T-helper 9 cell (primary cell): ENCODE results near the gene ADAMTS3.

Experiments used
- DNase-seq: peaks from one replicate; pipeline ENCODE4 v3.0.0-alpha.2; 2020

ADAMTS3 gene

DNA sequence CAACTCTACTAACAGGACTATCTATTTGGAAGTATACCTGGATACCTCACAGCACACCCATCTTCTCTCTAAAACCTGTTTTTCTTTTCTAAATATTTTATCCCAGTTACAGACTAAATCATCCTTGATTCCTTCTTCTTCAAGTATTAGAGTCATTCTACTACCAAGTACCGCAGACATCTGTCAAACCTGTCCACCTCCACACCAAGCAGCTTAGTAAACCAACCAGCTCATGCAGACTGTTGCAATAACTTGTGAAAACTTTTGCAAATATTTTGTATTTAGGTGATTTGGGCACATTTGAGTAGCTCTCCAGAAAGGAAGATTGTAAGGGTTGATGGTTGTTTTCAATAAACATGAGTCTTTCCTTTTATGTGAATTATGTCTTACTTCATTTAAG is 238.6 kb downstream of the ADAMTS3 start:
- no peak for DNase-seq

DNA sequence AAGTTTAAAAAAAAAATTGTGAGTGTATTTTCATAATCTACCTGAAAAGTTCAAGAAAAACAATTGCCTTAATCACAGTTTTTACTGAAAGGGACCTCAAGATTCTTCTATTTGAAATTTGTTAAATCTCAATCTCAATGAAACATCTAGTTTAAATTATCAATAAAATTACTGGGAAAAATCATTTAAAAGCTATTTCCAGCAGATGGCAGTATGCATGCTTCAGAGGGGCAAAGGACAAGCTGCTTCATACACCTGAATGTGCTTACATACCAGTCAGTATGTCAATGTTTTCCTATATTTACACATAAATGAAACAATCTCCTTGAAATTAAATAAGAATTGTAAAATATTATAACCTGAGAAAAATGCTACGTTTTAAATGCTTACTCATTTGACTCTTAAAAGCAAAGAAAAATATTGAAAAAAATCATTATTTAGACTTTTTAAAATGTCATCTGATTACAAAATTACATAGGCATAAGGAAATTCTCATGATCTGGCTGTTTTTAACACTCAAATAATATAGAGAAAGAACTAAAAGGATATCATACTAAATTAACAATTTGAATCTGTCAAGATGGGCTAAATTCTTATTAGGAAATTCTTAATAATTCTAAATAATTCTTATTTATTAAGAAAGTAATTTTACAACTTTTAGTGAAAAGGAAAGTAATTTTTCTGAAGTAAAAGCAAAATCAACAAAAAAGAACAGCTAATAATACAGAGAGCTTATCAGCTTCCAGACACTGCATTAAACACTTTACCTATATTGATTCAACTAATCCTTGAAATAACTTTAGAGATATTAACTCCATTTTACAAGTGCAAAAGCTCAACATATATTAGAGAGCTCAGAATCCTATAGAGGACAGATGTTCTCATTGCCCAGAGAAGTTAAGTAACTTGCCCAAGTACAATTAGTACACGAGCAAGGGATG is 242.1 kb downstream of the ADAMTS3 start:
- DNase-seq = no peak

DNA sequence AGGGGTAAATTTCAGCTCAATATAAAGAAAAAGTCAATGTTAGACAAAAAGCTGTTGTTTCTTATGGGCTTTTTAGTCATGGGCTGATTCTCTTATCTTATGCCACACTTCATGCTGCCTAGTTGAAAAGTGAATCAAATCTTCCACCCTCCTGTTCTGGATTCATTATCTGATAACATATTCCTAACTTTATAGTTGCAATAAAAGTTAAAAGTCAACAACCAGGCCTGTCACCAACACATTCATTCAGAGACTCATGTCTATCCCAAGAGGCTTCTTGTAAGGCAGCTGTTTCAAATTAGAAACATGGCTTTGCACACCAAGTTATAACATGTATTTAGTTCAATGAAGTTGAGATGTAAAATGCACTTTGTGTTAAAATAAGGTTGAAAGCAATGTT is 243.8 kb downstream of the ADAMTS3 start:
- DNase-seq = no peak

DNA sequence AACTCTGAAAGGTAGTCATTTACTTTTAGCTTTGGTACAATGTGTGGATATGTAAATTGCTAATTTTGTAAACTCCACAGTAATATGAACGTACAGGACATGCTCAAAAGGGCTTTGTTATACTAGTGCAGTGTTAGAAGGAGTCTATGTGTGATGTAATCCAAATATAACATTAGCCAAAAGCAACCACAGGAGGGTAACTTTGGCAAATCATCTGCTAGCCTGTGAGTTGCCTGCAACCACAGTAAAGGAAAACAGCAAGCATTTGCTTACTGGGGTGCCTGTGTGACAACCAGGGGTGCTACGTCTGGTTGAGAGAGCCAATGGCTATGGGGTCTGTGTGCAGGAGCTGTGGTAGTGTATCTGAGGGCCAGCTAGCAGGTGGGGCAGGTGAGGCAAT is 245.8 kb downstream of the ADAMTS3 start:
- no peak for DNase-seq

DNA sequence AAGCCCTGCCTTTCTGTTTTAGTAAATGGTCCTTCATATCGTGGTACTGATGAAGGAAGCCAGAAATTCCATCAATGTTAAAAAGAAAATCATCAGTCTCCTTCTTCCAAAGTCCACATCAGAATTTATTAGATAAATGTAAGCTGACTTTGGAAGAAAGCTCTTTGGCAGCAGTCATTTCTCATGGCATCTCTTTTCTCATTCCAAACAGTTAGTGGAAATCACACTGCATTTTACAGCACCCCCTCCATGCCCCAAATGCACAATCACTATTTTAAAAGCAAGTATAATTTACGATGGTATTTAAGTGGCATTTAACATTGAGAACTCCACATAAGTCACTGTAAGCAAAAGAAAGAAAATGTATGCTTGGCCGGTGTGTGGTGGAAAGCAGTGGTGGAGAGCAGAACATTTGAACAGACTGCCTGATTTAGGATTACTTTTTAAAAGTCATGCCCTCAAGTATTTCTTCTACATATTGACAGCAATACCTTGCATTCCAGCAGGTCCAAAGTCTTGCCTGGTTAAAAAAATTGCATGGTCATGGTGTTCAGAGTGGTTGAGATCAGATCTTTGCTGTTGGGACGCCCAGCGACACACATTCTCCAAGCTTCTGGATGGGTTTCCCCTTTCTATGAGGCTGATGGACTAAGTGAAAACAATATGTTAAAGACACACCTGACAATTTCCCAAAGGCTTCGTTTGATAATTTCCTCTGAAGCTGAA is 248.6 kb downstream of the ADAMTS3 start:
- DNase-seq = no peak

DNA sequence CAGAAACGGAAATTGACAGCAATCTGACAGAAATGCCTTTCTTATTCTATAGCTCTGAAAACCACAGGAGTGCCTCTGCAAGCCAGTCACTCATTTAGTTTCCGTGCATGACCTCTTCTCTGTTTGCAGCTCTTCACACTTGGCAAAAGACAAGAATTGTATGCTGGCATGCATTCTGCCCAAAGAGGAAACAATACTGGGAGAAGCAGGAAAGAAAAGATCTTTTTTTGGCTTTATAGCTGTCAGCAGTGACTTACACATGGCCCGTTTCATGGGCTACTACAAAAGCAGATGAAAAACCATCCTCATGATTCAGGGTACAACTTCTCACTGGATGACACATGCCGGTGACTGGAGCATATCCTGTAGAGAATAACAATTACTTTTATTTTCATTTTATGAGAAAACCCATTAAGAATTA is 249.4 kb downstream of the ADAMTS3 start:
- DNase-seq = no peak

DNA sequence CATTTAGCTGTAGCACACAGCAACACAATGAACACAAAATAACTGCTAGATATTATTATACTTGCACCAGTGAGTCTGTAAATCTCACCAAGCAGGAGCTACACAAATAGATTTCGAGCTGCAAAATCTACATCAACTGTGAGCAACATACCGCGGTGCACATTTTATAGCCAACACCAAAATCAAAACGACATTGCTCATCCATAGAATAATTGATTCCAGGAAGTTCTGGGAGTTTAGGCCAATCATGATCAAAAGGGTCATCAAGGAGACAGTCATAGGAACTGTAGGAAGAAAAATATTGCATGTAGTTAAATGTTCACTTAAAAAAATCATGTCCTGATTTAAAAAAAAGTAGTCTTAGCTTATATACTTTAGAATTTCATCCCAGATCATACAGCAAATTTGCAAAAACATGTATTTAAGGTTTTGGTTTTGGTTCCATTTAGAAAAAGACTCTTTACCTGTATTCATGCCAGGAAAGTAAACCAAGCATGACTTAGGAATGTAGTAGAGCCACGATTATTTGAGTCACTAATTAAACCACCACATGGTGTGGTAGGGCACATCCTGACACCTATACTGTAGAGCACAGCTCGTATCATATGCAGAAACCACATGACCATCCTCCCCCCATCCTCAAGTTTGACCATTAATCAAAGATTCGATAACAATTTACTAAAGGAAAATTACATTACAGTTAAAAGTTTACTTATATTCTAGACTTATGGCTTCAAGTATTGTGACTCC is 250.4 kb downstream of the ADAMTS3 start:
- no peak for DNase-seq

DNA sequence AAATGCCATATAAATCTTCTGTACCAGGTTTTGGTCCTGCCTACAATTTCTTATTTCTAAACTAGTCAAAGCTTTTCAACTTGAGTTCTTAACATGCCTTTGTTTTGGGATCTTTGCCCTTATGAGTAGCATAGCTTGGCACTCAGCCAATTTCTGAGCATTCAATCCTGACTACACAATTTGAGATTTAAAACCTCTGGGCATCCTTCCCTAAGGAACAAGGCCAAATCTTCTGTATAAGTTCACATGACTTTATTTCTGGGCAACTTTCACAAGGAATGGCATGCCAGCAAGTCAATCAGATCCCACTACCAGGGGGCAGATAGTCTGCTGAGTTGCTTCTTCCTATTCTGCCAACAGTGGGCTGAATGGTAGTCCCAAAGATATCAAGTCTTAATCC is 254.2 kb downstream of the ADAMTS3 start:
- DNase-seq = no peak

DNA sequence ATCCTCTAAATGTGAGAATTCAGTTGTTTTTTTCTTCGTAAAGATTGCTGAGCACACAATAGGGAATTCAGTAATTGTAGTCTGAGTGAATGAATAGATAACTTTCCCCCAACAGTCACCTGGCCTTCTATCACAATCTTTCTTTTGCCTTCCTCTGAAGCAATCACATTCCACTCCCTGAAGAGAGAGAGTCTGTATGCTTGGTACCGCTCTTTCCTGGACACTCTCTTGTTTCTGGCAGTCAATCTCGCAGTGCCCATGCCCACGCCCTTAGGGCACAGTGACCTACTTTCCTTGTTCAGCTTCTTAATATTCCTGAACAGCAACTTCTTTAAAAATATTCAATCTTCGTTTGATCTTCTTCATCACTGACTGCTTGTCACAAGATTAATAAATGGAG is 255.9 kb downstream of the ADAMTS3 start:
- DNase-seq = no peak

DNA sequence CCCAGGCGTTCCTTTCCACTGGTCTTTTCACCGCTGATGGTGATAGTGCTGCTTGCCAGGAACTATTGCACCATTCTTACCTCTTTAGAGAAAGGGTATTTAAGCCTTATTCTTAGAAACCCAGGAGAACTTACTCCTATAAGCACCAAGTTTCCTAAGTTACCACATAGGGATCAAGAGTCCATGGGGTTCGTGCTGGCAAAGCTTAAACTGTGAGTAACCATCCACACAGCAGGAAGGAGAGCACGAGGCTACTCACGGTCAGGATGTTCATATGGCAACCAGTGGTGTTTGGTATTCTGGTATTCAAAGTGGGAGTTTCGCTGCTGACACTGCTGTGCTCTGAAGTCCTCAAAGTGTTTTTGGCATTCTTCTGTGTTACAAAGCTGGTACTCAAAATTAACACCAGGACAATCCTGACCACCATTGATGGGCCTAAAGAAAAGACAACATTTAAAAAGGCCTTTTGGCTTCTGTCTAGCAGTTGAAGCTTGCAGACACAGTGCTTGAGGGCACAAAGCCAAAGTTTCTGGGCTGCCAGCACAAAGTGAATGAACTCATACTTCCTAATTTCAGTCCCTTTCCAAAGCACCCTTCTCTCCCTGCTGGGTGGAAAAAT is 256.9 kb downstream of the ADAMTS3 start:
- DNase-seq = no peak

DNA sequence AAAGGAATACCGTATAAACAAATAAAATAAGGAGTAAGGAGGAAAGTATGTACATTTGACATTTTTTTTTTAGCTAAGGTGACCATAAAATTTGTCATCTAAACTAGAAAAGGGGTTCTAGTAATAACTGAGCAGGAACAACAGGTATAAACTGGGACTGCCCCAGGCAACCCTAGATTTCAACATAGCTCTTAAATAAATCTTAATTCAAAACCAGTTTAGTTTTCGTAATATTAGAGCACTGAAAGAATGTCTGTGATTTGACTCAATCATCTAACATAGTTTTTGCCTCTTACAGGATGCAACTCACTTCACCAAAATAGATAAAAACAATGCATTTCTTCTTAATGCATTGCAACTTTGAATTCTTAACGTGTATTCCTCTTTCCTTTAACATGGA is 257.7 kb downstream of the ADAMTS3 start:
- no peak for DNase-seq

DNA sequence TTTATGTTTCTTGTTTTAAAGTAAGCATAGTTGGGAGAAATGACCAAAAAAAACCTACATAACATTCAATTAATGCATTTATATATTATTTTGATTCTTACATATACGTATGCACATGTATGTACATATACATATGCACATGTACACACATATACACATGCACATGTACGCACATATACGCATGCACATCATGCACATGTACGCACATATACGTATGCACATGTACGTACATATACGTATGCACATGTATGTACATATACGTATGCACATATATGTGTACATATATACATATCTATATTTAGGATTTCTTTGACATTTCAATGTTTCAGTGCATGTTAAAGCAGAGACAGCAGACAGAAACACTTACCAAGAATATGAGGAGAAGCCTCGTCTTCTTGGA is 263.4 kb downstream of the ADAMTS3 start:
- DNase-seq = no peak

DNA sequence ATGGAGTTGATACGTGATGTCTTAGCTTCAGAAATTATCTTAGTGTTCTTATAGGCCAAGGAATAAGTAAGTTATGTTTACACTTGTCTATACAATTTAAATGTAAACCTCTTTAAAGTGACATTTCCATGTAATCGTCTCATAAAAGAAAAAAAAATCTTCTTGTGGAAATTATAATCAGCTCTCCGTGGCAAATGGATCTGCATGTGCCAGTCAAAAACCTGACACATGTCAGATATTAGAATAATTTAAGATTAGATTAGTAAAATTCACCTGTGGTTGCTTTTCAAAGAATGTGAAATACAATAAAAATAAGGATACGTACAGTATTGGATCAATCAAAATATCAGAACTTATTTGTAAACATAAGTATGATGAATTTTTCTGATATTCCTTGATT is 263.9 kb downstream of the ADAMTS3 start:
- DNase-seq = no peak

DNA sequence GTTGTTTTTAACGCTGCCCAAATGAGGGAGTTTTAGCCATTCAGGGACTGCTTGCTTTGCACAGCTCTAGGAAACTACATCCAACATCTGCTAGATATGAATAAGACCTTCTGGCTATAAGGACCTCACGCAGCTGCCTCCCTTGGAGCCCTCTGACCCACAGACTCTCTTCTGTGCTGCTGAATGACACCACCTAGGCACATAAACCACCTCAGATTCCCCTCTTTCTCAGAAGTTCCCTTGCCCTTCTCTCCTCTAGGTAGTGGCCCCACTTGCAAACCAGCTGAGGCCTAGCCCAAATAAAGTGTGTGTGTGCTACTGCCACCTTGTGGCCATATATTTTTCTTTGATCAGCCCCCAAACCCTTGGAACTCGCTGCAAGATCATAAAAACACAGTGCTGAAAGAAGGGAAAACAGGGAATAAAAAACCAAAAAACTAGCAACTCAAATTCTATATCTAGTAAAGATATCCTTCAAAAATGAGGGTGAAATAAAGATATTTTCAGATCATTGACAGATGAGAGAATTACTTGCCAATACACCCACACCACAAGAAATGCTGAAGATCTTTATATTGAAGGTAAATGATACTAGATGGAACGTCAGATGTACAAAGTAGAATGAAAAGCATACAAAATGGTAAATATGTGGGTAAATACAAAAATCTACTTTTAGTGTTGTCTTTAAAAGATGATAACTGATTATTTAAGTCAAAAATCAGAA is 265.9 kb downstream of the ADAMTS3 start:
- DNase-seq = peak; percentile 14

DNA sequence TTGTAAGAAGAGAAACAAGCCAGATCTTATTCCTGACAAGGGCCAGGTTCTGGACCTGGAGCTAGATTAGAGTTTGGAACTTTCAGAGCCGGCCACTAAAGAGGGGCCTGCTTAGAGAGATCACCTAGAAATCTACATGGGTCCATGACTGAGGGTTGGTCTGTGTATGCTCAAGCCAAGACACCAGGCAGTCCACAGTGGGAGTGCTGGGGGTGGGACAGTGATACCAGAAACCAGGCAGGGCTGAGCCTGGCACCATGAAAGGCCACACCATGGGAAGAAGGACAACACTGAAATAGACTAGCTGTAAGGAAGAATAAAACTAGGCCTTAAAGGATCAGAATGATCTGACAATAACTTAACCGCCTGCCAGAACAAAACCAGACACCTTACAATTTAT is 267.3 kb downstream of the ADAMTS3 start:
- DNase-seq = no peak

DNA sequence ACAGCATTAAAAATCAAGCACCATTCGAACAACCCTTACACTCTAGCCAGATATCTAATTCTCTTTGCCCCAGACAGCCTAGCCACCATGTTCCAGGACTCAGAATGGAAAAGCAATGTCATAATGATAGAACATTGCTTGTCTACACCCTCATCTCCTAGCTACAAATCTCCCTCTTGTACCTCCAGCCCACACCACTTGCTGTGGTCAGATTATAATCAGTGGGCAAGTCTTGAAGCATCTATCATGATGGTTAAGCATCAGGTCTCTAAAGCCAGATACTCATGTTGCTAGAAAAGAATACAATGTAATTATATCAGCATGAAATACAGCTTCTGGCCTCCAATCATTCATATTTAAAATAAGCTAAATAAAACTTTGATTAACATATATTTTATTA is 268.9 kb downstream of the ADAMTS3 start:
- no peak for DNase-seq

DNA sequence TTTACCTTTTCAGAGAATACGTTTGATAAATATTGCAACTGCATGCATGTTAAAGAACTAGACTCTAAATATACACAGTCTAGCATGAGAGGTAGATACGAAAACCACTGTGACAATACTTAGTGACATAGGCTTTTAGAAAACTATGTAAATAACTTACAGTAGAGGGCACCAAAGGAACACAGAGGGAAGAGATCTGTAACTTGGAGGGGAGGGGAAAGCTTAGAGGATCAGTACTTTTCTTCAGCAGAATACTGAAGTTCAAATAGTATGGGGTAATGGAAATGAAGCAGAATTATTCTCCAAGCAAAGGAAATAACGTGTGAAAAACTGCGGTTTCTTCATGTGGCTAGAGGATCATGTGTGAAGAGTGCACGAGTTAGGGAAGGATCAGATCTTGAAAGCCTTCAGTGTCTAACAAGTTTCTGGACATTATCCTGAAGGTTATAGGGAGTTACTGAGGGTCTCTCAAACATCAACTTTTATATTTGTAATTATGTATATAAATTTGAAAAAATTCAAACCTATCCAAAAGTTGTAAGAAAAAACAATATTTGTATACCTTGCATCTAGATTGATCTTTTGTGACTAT is 273.0 kb downstream of the ADAMTS3 start:
- DNase-seq = no peak

DNA sequence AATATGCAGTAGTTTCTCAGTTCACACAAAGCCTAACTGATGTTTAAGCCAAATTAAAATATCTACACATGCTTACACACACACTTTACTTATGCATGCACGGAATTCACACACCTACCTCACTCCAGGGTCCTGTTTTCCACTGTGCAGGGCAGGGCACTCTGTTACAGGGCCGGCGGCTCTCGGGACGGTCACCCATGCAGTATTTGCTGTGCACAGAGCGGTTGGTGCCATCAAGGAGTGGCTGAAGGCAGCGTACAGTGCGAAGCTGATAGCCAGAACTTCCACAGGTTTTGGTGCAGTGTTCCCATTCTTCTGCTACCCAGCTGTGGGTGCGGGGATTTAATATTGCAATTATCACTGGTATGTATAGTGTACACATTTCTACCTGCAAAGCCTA is 278.3 kb downstream of the ADAMTS3 start:
- DNase-seq = no peak

DNA sequence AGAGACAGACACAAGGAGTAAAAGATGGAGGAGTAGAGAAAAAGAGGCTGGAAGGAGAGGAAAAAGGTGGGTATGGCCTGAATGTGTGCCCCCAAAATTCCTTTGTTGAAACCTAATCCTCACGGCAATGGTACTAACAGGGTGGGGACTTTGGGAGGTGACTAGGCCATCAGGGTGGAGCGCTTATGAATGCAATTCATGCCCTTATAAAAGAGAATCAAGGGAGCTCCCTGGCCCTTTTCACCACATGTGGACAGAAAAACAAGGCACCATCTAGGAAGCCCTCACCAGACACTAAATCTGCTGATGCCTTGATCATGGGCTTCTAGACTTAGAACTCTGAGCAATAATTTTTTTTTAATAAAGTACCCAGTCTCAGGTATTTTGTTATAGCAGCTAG is 282.1 kb downstream of the ADAMTS3 start:
- no peak for DNase-seq

DNA sequence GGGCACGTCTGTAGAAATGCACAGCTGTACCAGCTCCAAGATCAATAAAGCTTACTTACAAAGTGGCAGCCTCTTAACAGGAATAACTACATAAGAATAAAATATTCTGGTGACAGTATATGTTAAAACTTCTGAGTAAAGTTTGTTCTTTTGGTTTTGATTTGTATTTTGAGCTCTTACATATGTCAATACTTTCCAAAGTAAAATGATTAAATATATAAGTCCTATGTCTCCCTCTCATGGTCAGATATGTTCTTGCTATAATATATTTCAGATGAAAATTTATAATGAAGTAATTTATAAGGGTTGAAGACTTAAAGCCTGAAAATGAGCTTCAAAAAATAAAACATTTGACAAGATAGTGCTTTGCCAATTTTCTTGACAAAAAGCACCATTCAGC is 282.8 kb downstream of the ADAMTS3 start:
- DNase-seq = no peak

DNA sequence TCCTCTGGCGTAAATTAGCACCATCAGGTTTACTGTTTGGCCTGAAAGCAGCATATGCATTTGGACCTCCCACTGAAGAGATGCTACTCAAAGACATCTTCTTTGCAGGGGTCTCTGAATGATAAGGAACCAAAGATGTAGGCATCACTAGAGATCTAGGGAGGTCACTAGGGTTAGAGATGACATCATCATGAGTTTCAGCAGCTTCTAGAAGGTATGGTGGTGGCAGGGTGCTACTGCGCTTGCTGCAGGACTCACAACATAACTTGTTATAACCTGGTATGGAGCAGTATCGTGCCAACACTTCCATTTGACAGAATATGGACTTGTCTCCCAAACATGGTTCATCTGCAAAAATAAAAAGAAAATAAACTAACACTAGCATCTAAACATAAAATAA is 285.7 kb downstream of the ADAMTS3 start:
- DNase-seq = no peak

DNA sequence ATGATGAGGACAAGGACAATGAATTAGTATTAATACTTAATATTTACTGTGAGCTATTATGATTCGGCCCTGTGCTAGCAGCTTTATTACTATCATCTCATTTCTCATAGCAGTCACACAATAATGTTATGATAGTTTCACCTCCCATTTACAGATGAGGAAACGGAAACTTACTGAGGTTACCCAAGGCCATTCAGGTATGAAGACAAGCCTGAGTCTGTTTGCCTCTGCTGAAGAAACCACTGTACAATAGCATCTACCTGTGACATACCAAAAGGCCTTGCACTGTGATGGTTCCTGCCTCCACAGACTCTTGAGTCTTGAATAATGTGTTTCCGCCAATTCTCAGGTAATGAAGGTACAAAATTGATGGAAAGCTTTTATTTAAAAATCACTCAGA is 288.8 kb downstream of the ADAMTS3 start:
- no peak for DNase-seq
